Heart left ventricle (tissue), 16 donors: ENCODE data around the gene C9orf43. TPM values are rescaled to one million over a fixed set of nuclear protein-coding genes. Genes with fewer than 3 reads are reported as not detected.
"Not testable (repeated sequence)": the region's sequence is repeated elsewhere in the genome, so short reads cannot be mapped to it uniquely, and the experiment has no call there.

Experiments used
- ATAC-seq, 4 donors: fragments of 200-7000 bp; cut with Tn5 transposase; one replicate each; pipeline ENCODE4 v1.9.1; 2020 to 2022; ENCODE audit warnings: moderate library complexity in 4 of 4, mild to moderate bottlenecking in 3 of 4, moderate number of reproducible peaks in 1 of 4
- DNase-seq, 5 donors: peaks; one replicate each; pipeline ENCODE4 v3.0.0-alpha.2; 2020
- H3K27ac ChIP-seq, 12 donors: fragments of 200-600 bp; sonication (generic) in 4 of 12; one replicate each; pipeline versions ENCODE4 v1.5.0 to v1.8.0; 2016 to 2022; ENCODE audit warnings: mild to moderate bottlenecking in 2 of 12
- H3K27me3 ChIP-seq, 9 donors: fragments of 200-600 bp; sonication (generic) in 2 of 9; one replicate each; pipeline versions ENCODE4 v1.5.1 to v1.8.0; 2016 to 2022; ENCODE audit warnings: mild to moderate bottlenecking in 3 of 9
- H3K36me3 ChIP-seq, 9 donors: fragments of 200-600 bp; sonication (generic) in 2 of 9; one replicate each; pipeline versions ENCODE4 v1.5.0 to v1.8.0; 2018 to 2022; ENCODE audit warnings: mild to moderate bottlenecking in 2 of 9
- H3K4me1 ChIP-seq, 12 donors: fragments of 200-600 bp; sonication (generic) in 4 of 12; one replicate each; pipeline versions ENCODE4 v1.5.0 to v1.8.0; 2016 to 2022; ENCODE audit warnings: mild to moderate bottlenecking in 3 of 12
- H3K4me3 ChIP-seq, 12 donors: fragments of 200-600 bp; sonication (generic) in 4 of 12; one replicate each; pipeline versions ENCODE4 v1.5.0 to v1.8.0; 2017 to 2022; ENCODE audit warnings: mild to moderate bottlenecking in 9 of 12, moderate library complexity in 4 of 12
- H3K9me3 ChIP-seq, 12 donors: fragments of 200-600 bp; sonication (generic) in 4 of 12; one replicate each; pipeline versions ENCODE4 v1.5.0 to v1.8.0; 2016 to 2022; ENCODE audit warnings: mild to moderate bottlenecking in 1 of 12
- CTCF ChIP-seq, 12 donors: fragments of 200-600 bp; sonication (generic) in 4 of 12; IDR thresholded peaks; one replicate each; pipeline versions ENCODE4 v1.5.0 to v1.8.0; 2018 to 2022; ENCODE audit warnings: antibody characterized with exemption in 12 of 12, mild to moderate bottlenecking in 5 of 12
- POLR2A ChIP-seq, 2 donors: fragments of 450-650 bp; IDR thresholded peaks; one replicate each; pipeline ENCODE4 v1.6.1; 2017; ENCODE audit warnings: antibody characterized with exemption in 2 of 2, mild to moderate bottlenecking in 2 of 2, moderate library complexity in 2 of 2
- WGBS, 4 donors: extraction: QIAGEN DNeasy Blood & Tissue Kit in 2 of 4; methylation state at CpG; one replicate each; pipeline versions ENCODE4 v1.1.5 to v1.1.7; 2013 to 2018; 5-methylcytosine and 5-hydroxymethylcytosine counted together
- intact Hi-C, 10 donors: fragments of 100-400 bp; cut with DNase I; formaldehyde crosslinking; loops; one replicate each; pipeline versions ENCODE4 v1.11.1 to v1.14.2; 2022
- polyA plus RNA-seq, 2 donors: library from polyadenylated mRNA; stranded (reverse); fragments of 200-250 nt; gene quantifications; one replicate each; pipeline ENCODE4 v1.2.3, GENCODE V29; 2013
- total RNA-seq, 9 donors: library from RNA; depleted of rRNA in 2 of 9; stranded (reverse); fragments of >200 nt in 2 of 9; fragmentation: NEBNext Ultra II Directional in 3 of 9; extraction: Animal tissue kit (Norgen Biotek cat#: 25700) in 3 of 9; gene quantifications; one replicate each; pipeline versions ENCODE4 v1.1.0 to v1.2.4, GENCODE V29; 2016 to 2023
- donor health status: ischemic (EF 13 %, LVEDD 7.1; RV severe dilation, severe dysfunction).
- donor health status: healthy with polysubstance abuse.
- donor health status: DM: no; HTN: yes; CAD: no.
- donor health status: DM: no; HTN: no; CAD: no.
- donor health status: ischemic (EF 25% LVEDD 6.9; RV normal size, moderate dysfunction).
- donor health status: ischemic (EF 25% LVEDD 5.7; RV mildly dilated, moderate dysfunction).
- donor health status: healthy.
- donor health status: DM: yes; HTN: yes; CAD: no.
- donor health status: ischemic (EF 35%, LVEDD 5.7; RV mildly dilated, moderate dysfunction).
- donor health status: nonischemic (EF 11% LVEDD 7.7; RV severe dilation, severe dysfunction).
- donor health status: DM: yes; HTN: yes; CAD: no.
- donor health status: PGD.
- donor health status: ischemic (EF 29% LVEDD 5.4; RV normal size, mild dysfunction).
- donor health status: nonischemic (EF 23%, LVEDD 6.1; RV moderate dilation, normal function).

The C9orf43 gene
- total and polyA plus RNA-seq, 11 donors, result 0.14 to 0.93 (median 0.25) TPM; not detected in 5

- DNase-seq, result no peak
- ATAC-seq, result no peak
- WGBS, 4 donors, result 3 to 24% (median 16%) methylated on average over 1 of the region's 1 CpG
- Histone ChIP-seq H3K9me3 (no peaks in the 10 kb centered on the region), H3K27me3 (no peaks in the 10 kb centered on the region), H3K4me3 (no peak overlapping the region), H3K36me3 (no peaks in the 10 kb centered on the region), H3K4me1 (peaks cover 0 to 12% (median 0%) of the 10 kb centered on the region in 12 donors), H3K27ac (no peak overlapping the region)
- no peak for TF ChIP-seq POLR2A (IDR thresholded peaks at IDR 0.05)
- intact Hi-C loops, result loop anchor here in 1 of 10 donors (5.0 kb wide), 1 partner anchor 43 kb away; no protein-coding TSS in a partner anchor
Observed at GRCh38 chr9:113364951-113365350, 45.6 kb upstream of the C9orf43 start.

GRCh38 chr9:113365652-113366051 lies 44.9 kb upstream of the C9orf43 start:
- DNase-seq, ATAC-seq, H3K36me3 ChIP-seq, H3K9me3 ChIP-seq, H3K27me3 ChIP-seq, H3K4me3 ChIP-seq, H3K27ac ChIP-seq: not testable (repeated sequence)
- H3K4me1 ChIP-seq, result peaks cover 0 to 13% (median 0%) of the 10 kb centered on the region in 12 donors
- intact Hi-C loops, result loop anchor here in 1 of 10 donors (5.0 kb wide), 1 partner anchor 43 kb away; no protein-coding TSS in a partner anchor
- WGBS, 4 donors, result 85 to 98% (median 93%) methylated on average over 3 of the region's 3 CpGs

- TF ChIP-seq CTCF (IDR thresholded peaks at IDR 0.05) (no peak), POLR2A (IDR thresholded peaks at IDR 0.05) (no peak)
- H3K27ac ChIP-seq, result no peak overlapping the region
Observed at GRCh38 chr9:113368348-113368981, 42.1 kb upstream of the C9orf43 start.

GRCh38 chr9:113368982-113369854 lies 41.3 kb upstream of the C9orf43 start:
- TF ChIP-seq CTCF (IDR thresholded peaks at IDR 0.05) (no peak), POLR2A (IDR thresholded peaks at IDR 0.05) (no peak)

More at GRCh38 chr9:113368348-113368981, 42.1 kb upstream of the C9orf43 start:
- WGBS, 4 donors, result 91 to 98% (median 94%) methylated on average over 5 of the region's 5 CpGs
- DNase-seq (no peak), ATAC-seq (no peak)
- H3K36me3 ChIP-seq, result peaks cover 0 to 9% (median 4%) of the 10 kb centered on the region in 9 donors
- intact Hi-C loops, result loop anchor here in 1 of 10 donors (5.0 kb wide), 1 partner anchor 46 kb away; no protein-coding TSS in a partner anchor
- H3K4me3 ChIP-seq, result no peak overlapping the region
- H3K9me3 ChIP-seq, result no peaks in the 10 kb centered on the region
- H3K4me1 ChIP-seq, result peaks cover 0 to 13% (median 0%) of the 10 kb centered on the region in 12 donors
- no peaks in the 10 kb centered on the region for H3K27me3 ChIP-seq

GRCh38 chr9:113369855-113370140 lies 40.7 kb upstream of the C9orf43 start:
- 80 to 89% (median 83%) methylated on average over 10 to 11 of the region's 11 CpGs for WGBS, 4 donors
- no peak overlapping the region for H3K27ac ChIP-seq
- peaks cover 0 to 12% (median 0%) of the 10 kb centered on the region in 12 donors for H3K4me1 ChIP-seq
- no peaks in the 10 kb centered on the region for H3K9me3 ChIP-seq
- no peaks in the 10 kb centered on the region for H3K27me3 ChIP-seq
- intact Hi-C loops, result loop anchor here in 1 of 10 donors (5.0 kb wide), 1 partner anchor 47 kb away; no protein-coding TSS in a partner anchor
- ATAC-seq, result no peak
- TF ChIP-seq POLR2A (IDR thresholded peaks at IDR 0.05) (no peak), CTCF (IDR thresholded peaks at IDR 0.05) (no peak)
- no peak for DNase-seq
- H3K36me3 ChIP-seq, result peaks cover 0 to 22% (median 15%) of the 10 kb centered on the region in 9 donors
- no peak overlapping the region for H3K4me3 ChIP-seq

More at GRCh38 chr9:113368982-113369854, 41.3 kb upstream of the C9orf43 start:
- Histone ChIP-seq H3K27ac (no peak overlapping the region), H3K27me3 (no peaks in the 10 kb centered on the region), H3K9me3 (no peaks in the 10 kb centered on the region), H3K36me3 (peaks cover 0 to 17% (median 12%) of the 10 kb centered on the region in 9 donors), H3K4me1 (peaks cover 0 to 13% (median 0%) of the 10 kb centered on the region in 12 donors), H3K4me3 (no peak overlapping the region)
- DNase-seq (peak in 1 of 5 donors; percentile 41), ATAC-seq (peak in 3 of 4 donors; percentile 48 to 60 (median 55))
- intact Hi-C loops, result loop anchor here in 1 of 10 donors (5.0 kb wide), 1 partner anchor 47 kb away; no protein-coding TSS in a partner anchor
- 64 to 71% (median 67%) methylated on average over 9 to 13 of the region's 13 CpGs for WGBS, 4 donors
